ENCODE results near the gene CNDP1.
"Not testable (repeated sequence)": the region's sequence is repeated elsewhere in the genome, so short reads cannot be mapped to it uniquely, and the experiment has no call there.

CNDP1 gene

DNA sequence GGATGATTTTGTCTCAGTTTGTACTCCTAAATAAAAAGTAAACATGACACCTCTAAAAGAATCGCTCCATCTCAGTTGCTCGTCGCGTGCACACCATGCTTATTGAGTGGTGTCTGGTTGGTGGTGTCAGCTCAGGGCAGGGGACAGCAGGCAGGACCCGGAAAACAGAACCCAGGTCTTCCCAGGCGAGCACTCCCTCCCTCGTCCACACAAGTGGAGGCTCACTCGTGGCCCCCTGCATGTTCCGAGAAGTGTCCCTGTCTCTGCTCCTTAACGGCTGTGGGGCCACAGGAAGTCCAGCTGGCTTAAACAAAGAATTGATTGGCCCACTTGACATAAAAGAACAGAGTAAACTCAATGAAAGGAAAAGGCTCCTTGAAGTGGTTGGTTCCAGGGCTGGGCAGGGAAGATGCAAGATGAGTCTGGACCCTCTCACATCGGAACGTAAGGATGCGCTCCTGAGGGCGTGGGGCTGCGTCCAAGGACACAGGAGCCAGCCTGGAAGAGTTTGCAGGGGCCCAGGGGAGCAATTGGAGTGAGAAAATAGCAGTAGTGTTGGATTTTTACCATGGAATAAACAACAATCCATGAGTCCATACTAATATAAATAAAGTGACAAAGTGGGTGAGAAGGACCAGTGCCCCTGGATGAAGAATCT is 13.1 kb upstream of the CNDP1 start:
- DNase-seq = no peak

GRCh38 chr18:74522635-74523548 is 11.4 kb upstream of the CNDP1 start:
- no peak for DNase-seq

DNA sequence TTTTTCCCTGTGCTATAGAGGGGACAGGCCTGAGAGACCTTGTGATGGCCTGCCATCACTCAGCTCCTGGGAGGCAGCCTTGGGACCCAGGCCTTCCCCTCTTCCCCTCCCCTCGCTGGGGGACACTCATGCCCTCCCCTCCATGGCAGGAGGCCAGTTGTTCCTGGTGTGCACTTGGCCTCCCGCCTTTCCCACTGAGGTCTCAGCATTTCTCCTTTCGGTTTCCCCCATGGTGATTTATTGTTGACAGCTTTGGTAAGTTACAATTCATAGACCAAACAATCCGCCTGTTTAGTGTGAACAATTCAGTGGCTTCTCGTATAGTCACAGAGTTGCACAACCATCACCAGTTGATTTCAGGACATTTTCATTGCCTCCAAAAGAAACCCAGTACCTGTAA is 10.2 kb upstream of the CNDP1 start:
- no peak for DNase-seq

DNA sequence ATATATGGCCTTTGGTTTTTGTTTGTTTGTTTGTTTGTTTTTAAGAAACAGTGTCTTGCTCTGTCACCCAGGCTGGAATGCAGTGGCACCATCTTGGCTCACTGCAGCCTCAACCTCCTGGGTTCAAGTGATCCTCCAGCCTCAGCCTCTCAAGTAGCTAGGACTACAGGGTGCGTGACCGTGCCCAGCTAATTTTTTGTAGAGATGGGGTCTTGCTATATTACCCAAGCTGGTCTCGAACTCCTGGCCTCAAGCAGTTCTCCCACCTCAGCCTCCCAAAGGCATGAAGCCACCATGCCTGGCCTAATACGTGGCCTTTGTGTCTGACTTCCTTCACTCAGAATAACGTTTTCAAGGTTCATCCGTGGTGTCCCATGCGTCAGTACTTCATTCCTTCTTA is 9.4 kb upstream of the CNDP1 start:
- DNase-seq = not testable (repeated sequence)

GRCh38 chr18:74525741-74526140 is 8.6 kb upstream of the CNDP1 start:
- DNase-seq = no peak

- no peak for DNase-seq
These were observed 7.8 kb upstream of the CNDP1 start for GRCh38 chr18:74526488-74526887.

GRCh38 chr18:74528478-74528877 is 5.8 kb upstream of the CNDP1 start:
- DNase-seq = no peak

- DNase-seq = no peak
These were observed 5.4 kb upstream of the CNDP1 start for GRCh38 chr18:74528913-74529312.

DNA sequence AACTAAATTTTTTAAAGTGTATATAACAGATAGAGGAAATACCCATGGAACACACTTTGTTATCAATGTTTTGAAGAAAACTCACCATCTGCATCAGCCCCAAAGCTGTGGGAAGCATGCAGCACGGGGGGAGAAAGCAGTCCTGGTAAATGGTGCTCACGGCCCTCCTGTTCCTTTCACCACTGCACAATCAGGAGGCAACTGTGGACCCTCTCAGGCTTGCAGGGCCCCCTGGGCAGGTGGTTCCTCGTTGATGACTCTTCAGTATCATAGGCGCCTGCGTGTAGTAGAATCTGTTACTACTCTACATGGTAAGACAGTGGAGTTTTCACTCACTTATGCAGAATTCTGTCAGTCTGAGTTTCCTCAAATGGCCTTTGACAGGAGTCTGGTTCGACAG is 4.9 kb upstream of the CNDP1 start:
- no peak for DNase-seq

DNA sequence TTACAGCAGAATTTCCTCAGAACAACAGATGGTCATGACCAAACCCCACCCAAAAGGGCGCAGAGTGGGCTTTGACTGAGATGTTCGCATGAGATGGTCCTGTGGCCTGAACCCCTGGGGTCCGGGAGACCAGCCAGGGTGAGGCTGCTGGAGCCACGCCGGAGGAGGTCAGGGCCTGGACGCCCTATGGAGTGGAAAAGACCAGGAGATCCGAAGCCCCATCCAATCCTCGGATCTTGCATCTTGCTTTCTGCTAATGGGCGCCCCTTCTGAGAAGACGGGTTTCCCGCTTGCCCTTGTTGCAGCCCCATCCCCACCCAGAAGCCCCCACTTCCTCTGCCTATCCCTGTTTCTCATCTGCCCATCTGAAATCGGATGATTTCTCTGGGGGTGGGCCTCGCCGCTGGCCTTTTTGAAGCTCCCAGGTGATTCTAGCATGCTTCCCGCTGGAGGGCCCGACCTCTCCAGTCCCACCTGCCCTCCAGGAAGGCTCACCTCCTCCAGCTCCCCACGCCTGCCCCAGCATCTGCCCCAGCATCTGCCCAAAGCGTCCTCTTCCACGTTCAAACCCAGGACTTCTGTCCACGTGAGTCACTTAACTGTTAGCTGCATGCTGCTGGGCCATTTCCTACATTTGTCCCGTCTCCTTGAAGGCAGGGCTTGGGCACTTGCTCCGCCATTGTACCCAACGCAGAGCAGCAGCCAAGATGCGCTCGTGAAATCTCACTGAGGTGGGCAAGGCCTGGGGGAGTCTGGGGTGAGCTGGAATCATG is 4.3 kb upstream of the CNDP1 start:
- no peak for DNase-seq

GRCh38 chr18:74530584-74530862 is 3.8 kb upstream of the CNDP1 start:
- DNase-seq = no peak

DNA sequence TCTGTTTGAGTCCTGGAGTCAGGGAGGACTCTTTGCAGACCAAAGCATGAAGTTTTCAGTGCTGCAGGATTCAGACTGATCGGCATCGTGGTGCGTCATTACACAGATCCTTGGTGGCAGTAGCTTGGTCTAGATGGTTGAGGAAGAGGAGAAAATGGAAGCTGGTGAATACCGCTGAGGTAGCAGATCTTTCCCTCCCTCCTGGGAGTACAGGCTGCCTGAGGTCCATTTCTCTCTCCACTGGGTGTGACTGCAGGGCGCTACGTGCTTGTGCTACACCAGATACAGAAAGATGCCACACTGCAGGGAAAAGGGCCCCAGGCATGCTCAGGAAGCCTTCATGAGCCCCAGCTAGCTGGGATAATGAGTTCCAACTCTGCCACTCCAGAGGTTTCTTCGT is 3.3 kb upstream of the CNDP1 start:
- no peak for DNase-seq

- DNase-seq = no peak
These were observed 1.7 kb upstream of the CNDP1 start for GRCh38 chr18:74532511-74533025.

DNA sequence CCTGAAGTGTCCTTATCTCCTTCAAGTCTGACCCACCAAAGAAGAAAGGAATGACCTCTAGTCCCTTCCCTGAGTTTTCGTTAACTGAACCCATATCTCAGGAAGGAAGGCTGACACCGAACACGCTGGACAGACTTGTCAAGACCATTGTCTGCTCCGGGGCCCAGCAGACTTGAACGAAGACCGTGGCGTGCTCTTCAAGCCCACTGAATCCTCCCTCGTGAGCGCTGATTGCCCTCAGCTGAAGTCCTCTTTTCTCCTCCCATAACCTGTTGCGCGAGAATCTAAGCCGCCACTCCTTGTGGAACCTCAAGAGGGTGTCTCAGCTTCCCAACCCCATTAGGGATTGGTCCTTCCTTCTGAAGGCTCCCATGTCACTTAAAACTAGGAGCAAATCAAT is 634 bp upstream of the CNDP1 start:
- DNase-seq = no peak

DNA sequence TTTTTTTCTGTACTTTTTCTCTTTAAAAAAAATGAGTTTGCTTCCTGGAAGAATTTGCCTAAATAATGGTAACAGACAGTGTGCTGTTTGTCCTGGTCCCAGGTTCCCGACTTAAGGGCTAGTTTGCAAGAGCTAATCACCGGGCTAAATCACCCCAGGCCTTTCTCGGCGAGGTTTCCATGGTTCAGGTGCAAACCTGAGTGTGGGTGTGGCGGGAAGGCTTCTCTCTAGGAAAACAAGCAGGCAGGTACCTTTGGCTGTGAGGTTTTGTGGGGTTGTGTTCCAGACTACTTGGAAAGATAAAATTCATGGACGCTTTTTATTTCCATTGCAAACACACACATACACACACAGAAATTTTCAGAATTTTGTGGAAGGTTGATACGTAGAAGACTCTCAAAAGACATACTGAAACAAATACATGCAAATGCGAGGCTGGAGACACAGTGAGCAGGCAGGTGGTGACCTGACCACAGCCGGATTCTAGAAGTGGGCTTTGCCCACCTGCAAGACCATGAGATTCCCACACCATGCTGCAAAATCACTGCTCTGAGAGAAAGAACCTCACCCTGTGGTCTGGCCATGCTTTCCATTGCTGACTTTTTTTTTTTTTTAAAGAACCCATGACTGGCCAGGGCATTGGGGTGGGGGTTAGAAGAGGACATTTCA is 815 bp downstream of the CNDP1 start:
- no peak for DNase-seq

DNA sequence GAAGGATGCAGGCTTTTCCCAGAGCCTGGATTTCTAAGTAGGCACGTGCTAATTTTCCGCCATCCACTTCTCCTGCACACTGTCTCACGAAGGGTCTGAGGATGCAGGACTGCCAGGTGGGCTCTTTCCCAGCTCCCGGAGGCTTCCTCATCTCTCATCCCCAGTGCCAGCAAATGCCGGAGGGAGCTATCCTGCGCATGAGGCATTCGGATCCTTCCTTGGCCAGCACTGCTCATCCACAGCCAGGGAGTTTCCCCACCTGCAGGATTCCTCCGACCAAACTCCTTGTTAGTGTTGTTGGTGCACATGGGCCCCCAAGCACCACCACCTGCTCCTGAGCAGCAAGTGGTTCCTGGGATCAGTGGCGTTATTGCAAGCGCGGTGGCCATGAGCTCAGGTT is 5.0 kb downstream of the CNDP1 start:
- no peak for DNase-seq

DNA sequence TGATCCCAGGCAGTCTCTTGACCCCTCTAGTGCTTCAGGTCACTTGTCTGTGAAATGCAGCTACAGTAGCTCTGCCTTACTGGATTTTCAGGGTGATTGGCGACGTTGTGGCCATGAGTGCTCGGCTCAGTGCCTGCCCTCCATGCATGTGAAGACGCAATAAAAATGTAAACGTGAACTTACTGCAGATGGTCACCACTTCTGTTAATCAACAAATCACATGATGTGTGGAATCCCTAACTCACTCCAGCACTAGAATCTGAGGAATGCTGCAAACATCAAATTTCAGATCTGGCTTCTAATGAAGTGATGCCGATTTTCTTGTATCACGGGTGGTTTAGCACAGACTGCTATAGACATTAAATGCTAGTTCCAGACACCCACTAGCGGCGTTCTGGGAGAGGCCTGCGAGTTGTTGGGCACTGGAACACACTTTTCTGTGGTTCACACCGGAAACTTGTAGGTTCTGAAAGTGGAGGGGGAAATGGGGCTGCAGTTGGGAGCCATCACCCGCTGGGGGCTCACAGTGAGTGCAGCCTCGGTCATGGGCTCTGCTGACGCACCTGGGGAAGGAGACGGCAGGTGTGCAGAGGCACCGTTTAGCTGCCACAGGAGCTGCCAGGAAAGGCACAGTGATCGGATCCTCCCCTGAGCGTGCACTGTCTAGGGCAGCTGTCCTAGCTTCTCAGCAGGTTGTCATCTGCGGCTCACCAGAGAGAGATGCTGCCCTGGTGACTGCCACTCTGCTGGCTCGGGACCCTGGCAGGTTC is 6.5 kb downstream of the CNDP1 start:
- DNase-seq = no peak

GRCh38 chr18:74541703-74542555 is 7.6 kb downstream of the CNDP1 start:
- no peak for DNase-seq

DNA sequence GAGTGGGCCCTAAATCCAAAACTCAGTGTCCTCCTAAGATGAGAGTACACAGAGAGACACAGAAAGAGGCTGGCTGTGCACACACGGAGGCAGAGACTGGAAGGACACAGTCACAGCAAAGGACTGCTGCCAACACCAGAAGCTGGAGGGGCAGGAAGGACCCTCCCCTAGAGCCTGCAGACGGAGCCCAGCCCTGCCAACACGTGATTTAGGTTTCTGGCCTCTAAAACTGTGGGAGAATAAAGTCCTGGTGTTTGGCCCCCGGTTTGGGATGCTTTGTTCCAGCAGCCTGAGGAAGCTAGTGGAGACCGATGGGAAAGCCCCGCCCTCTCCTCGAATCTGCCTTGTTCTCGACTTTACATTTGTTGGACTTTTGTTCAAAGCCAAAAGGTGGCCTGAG is 10.6 kb downstream of the CNDP1 start:
- DNase-seq = no peak

DNA sequence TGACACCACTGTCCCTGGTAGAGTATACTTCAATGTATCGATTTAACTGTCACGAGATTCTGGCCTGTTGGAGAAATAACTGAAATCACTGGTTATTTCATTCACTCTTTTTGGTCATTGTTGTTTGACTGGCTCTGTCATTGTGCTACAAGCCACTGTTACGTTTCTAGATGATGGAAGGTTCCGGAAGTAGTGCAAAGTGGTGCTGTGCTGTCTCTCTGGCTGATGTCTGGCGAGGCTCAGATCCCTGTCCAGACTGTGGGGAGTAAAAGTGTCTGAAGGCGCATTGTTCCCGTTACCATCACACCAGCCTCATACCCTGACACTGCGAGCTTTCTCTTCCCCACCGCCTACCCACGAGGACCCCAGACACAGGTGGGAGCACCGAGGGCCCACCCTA is 11.7 kb downstream of the CNDP1 start:
- DNase-seq = no peak
